ENCODE data around the gene PALLD. TPM values are rescaled to one million over a fixed set of nuclear protein-coding genes. Genes with fewer than 3 reads are reported as not detected.

Gene PALLD
- total RNA-seq, 1 experiment from 2014 or later: 47.8 TPM

- no peak for DNase-seq (ENCODE audit: low read depth)
These were observed 58.6 kb downstream of the PALLD start for GRCh38 chr4:168555437-168555836.

GRCh38 chr4:168557658-168558057 is 60.8 kb downstream of the PALLD start:
- no peak for DNase-seq (ENCODE audit: low read depth)

GRCh38 chr4:168558599-168558998 is 61.7 kb downstream of the PALLD start:
- DNase-seq (ENCODE audit: low read depth): peak; percentile 78

- no peak for DNase-seq (ENCODE audit: low read depth)
These were observed 63.6 kb downstream of the PALLD start for GRCh38 chr4:168560184-168561180.

GRCh38 chr4:168562041-168562571 is 65.3 kb downstream of the PALLD start:
- DNase-seq (ENCODE audit: low read depth): peak; percentile 76

GRCh38 chr4:168564023-168564422 is 67.2 kb downstream of the PALLD start:
- DNase-seq (ENCODE audit: low read depth): no peak

GRCh38 chr4:168565130-168565529 is 68.3 kb downstream of the PALLD start:
- no peak for DNase-seq (ENCODE audit: low read depth)

GRCh38 chr4:168566726-168567125 is 69.9 kb downstream of the PALLD start:
- DNase-seq (ENCODE audit: low read depth): no peak

GRCh38 chr4:168569066-168569930 is 72.4 kb downstream of the PALLD start:
- no peak for DNase-seq (ENCODE audit: low read depth)

- no peak for DNase-seq (ENCODE audit: low read depth)
These were observed 73.1 kb downstream of the PALLD start for GRCh38 chr4:168569931-168570276.

- no peak for DNase-seq (ENCODE audit: low read depth)
These were observed 73.6 kb downstream of the PALLD start for GRCh38 chr4:168570466-168570865.

- DNase-seq (ENCODE audit: low read depth): no peak
These were observed 75.2 kb downstream of the PALLD start for GRCh38 chr4:168572002-168572401.

GRCh38 chr4:168573870-168574269 is 77.0 kb downstream of the PALLD start:
- DNase-seq (ENCODE audit: low read depth): no peak

- peak; percentile 73 for DNase-seq (ENCODE audit: low read depth)
These were observed 77.9 kb downstream of the PALLD start for GRCh38 chr4:168574581-168575295.

GRCh38 chr4:168575473-168575872 is 78.6 kb downstream of the PALLD start:
- DNase-seq (ENCODE audit: low read depth): no peak

GRCh38 chr4:168577624-168578023 is 80.8 kb downstream of the PALLD start:
- DNase-seq (ENCODE audit: low read depth): no peak

GRCh38 chr4:168580228-168580627 is 83.4 kb downstream of the PALLD start:
- DNase-seq (ENCODE audit: low read depth): no peak

- peak; percentile 81 for DNase-seq (ENCODE audit: low read depth)
These were observed 87.5 kb downstream of the PALLD start for GRCh38 chr4:168584321-168584771.

GRCh38 chr4:168585168-168586091 is 88.6 kb downstream of the PALLD start:
- peak; percentile 66 for DNase-seq (ENCODE audit: low read depth)

GRCh38 chr4:168586926-168587325 is 90.1 kb downstream of the PALLD start:
- DNase-seq (ENCODE audit: low read depth): no peak
